MCF 10A (cell line): ENCODE data around the gene CRACR2B. TPM values are rescaled to one million over a fixed set of nuclear protein-coding genes. Genes with fewer than 3 reads are reported as not detected.

Experiments used
- BruUV-seq: library from RNA; stranded (reverse); fragments of 400-500 nt; replicated peaks from 2 replicates; lab custom pipeline; 2021; lab: Mats Ljungman, UMichigan
- CTCF ChIA-PET: fragments of 300-600 bp; sonication (Branson Sonifier 250); formaldehyde crosslinking; extraction: SDS; loops from one replicate; lab custom pipeline; 2021; ENCODE audit warnings: antibody characterized with exemption, inconsistent platforms; lab: Yijun Ruan, JAX
- POLR2A ChIA-PET: fragments of 300-600, 350-650 bp; sonication (Branson Sonifier 250); formaldehyde crosslinking; extraction: SDS; loops from one replicate; lab custom pipeline; 2020; ENCODE audit warnings: antibody characterized with exemption, inconsistent platforms; lab: Yijun Ruan, JAX
- DNase-seq: peaks from one replicate; pipeline ENCODE4 v3.0.0-alpha.2; 2018; ENCODE audit not compliant: unreplicated experiment
- H3K27ac Mint-ChIP-seq: one replicate; pipeline ENCODE4 v1.8.0; 2022; ENCODE audit warnings: mild to moderate bottlenecking, low read depth, mixed read lengths; ENCODE audit not compliant: unreplicated experiment
- H3K27me3 Mint-ChIP-seq: one replicate; pipeline ENCODE4 v1.8.0; 2022; ENCODE audit warnings: mixed read lengths; ENCODE audit not compliant: insufficient read depth, unreplicated experiment
- H3K36me3 Mint-ChIP-seq: one replicate; pipeline ENCODE4 v1.8.0; 2022; ENCODE audit warnings: mild to moderate bottlenecking, moderate library complexity, mixed read lengths; ENCODE audit not compliant: insufficient read depth, unreplicated experiment
- H3K4me1 Mint-ChIP-seq: one replicate; pipeline ENCODE4 v1.8.0; 2022; ENCODE audit warnings: mixed read lengths; ENCODE audit not compliant: insufficient read depth, unreplicated experiment
- H3K4me3 Mint-ChIP-seq: one replicate; pipeline ENCODE4 v1.8.0; 2022; ENCODE audit warnings: mild to moderate bottlenecking, moderate library complexity, mixed read lengths; ENCODE audit not compliant: unreplicated experiment
- H3K9me3 Mint-ChIP-seq: one replicate; pipeline ENCODE4 v1.8.0; 2022; ENCODE audit warnings: mixed read lengths; ENCODE audit not compliant: unreplicated experiment
- CTCF ChIP-seq: fragments of 200-600 bp; IDR thresholded peaks from one replicate; pipeline ENCODE4 v1.8.0; 2022; ENCODE audit warnings: antibody characterized with exemption, mild to moderate bottlenecking; ENCODE audit not compliant: unreplicated experiment
- intact Hi-C: fragments of 100-400 bp; cut with micrococcal nuclease; formaldehyde crosslinking; loops from 2 replicates; pipeline ENCODE4 v1.14.1; 2022
- total RNA-seq: library from RNA; stranded (reverse); gene quantifications from 2 replicates; pipeline ENCODE4 v1.2.3, GENCODE V29; 2022

CRACR2B gene
- total RNA-seq, 1 experiment from 2014 or later, result 1.2 TPM

- Mint-ChIP-seq H3K9me3 (no peaks in the 10 kb centered on the region), H3K4me3 (no peak overlapping the region), H3K27ac (no peak overlapping the region), H3K27me3 (no peaks in the 10 kb centered on the region), H3K4me1 (no peaks in the 10 kb centered on the region), H3K36me3 (peaks cover 75% of the 10 kb centered on the region)
- no peak for TF ChIP-seq CTCF
- ChIA-PET POLR2A (interaction anchor here (3.4 kb wide), 1 partner anchor 19 kb away, joined by 14 read pairs; no protein-coding TSS in a partner anchor), CTCF (no interaction called here)
- BruUV-seq, result no TSS peak
- intact Hi-C loops, result no loop called here
- DNase-seq, result no peak
Observed at GRCh38 chr11:866481-866880, 38.8 kb downstream of the CRACR2B start.

- Mint-ChIP-seq H3K4me3 (no peak overlapping the region), H3K36me3 (peaks cover 63% of the 10 kb centered on the region), H3K9me3 (no peaks in the 10 kb centered on the region), H3K27ac (no peak overlapping the region), H3K27me3 (no peaks in the 10 kb centered on the region), H3K4me1 (no peaks in the 10 kb centered on the region)
- POLR2A ChIA-PET, result interaction anchor here (0.6 to 3.4 kb wide), 6 partner anchors 8 to 183 kb away, joined by 3 to 14 read pairs (median 4); partner anchors contain the start of gene TSPAN4
- intact Hi-C loops, result no loop called here
- CTCF ChIA-PET, result no interaction called here
- no peak for TF ChIP-seq CTCF
- no peak for DNase-seq
- no TSS peak for BruUV-seq
Observed at GRCh38 chr11:867856-868358, 40.2 kb downstream of the CRACR2B start.

- BruUV-seq, result no TSS peak
- no peaks in the 10 kb centered on the region for H3K4me1 Mint-ChIP-seq
- H3K27me3 Mint-ChIP-seq, result no peaks in the 10 kb centered on the region
- H3K4me3 Mint-ChIP-seq, result no peak overlapping the region
- CTCF ChIA-PET, result interaction anchor here (2.8 kb wide), 1 partner anchor 183 kb away, joined by 12 read pairs; no protein-coding TSS in a partner anchor
- H3K36me3 Mint-ChIP-seq, result peaks cover 59% of the 10 kb centered on the region
- no peaks in the 10 kb centered on the region for H3K9me3 Mint-ChIP-seq
- TF ChIP-seq CTCF, result no peak
- H3K27ac Mint-ChIP-seq, result no peak overlapping the region
- DNase-seq, result no peak
- intact Hi-C loops, result no loop called here
- POLR2A ChIA-PET, result interaction anchor here (0.6 to 3.4 kb wide), 4 partner anchors 8 to 72 kb away, joined by 3 to 14 read pairs (median 4); partner anchors contain the start of gene TSPAN4
Observed at GRCh38 chr11:868394-868793, 40.7 kb downstream of the CRACR2B start.

- Mint-ChIP-seq H3K9me3 (no peaks in the 10 kb centered on the region), H3K36me3 (peaks cover 60% of the 10 kb centered on the region), H3K4me1 (no peaks in the 10 kb centered on the region), H3K4me3 (no peak overlapping the region), H3K27ac (no peak overlapping the region), H3K27me3 (no peaks in the 10 kb centered on the region)
- CTCF ChIA-PET, result interaction anchor here (0.8 to 2.8 kb wide), 2 partner anchors 10 to 182 kb away, joined by 4 to 12 read pairs; no protein-coding TSS in a partner anchor
- POLR2A ChIA-PET, result interaction anchor here (0.6 to 1.1 kb wide), 2 partner anchors 25 to 60 kb away, joined by 3 read pairs; no protein-coding TSS in a partner anchor
- DNase-seq, result no peak
- no TSS peak for BruUV-seq
- TF ChIP-seq CTCF, result no peak
- intact Hi-C loops, result no loop called here
Observed at GRCh38 chr11:868802-869201, 41.1 kb downstream of the CRACR2B start.
